ENCODE data around the gene ICAM2.
"Not testable (repeated sequence)": the region's sequence is repeated elsewhere in the genome, so short reads cannot be mapped to it uniquely, and the experiment has no call there.

DNA sequence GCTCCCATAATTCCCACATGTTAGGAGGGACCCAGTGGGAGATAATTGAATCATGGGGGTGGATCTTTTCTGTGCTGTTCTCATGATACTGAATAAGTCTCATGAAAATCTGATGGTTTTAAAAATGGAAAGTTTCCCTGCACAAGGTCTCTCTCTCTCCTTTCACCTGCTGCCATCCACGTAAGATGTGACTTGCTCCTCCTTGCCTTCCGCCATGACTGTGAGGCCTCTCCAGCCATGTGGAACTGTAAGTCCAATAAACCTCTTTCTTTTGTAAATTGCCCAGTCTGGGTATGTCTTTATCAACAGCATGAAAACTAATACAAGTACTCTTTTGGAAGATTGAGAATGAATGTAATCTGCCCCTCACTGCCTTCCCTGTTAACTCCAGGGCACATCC is 37.8 kb downstream of the ICAM2 start:
- not testable (repeated sequence) for TF ChIP-seq POLR2A (IDR thresholded peaks at IDR 0.05)
- TF ChIP-seq, protein P1, sequence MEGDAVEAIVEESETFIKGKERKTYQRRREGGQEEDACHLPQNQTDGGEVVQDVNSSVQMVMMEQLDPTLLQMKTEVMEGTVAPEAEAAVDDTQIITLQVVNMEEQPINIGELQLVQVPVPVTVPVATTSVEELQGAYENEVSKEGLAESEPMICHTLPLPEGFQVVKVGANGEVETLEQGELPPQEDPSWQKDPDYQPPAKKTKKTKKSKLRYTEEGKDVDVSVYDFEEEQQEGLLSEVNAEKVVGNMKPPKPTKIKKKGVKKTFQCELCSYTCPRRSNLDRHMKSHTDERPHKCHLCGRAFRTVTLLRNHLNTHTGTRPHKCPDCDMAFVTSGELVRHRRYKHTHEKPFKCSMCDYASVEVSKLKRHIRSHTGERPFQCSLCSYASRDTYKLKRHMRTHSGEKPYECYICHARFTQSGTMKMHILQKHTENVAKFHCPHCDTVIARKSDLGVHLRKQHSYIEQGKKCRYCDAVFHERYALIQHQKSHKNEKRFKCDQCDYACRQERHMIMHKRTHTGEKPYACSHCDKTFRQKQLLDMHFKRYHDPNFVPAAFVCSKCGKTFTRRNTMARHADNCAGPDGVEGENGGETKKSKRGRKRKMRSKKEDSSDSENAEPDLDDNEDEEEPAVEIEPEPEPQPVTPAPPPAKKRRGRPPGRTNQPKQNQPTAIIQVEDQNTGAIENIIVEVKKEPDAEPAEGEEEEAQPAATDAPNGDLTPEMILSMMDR (IDR thresholded peaks at IDR 0.05 in 4 of 5, conservative IDR thresholded peaks at IDR 0.05 in 1 of 5): not testable (repeated sequence)
